ENCODE results near the gene FOXO1.

- TF ChIP-seq CTCF (IDR thresholded peaks at IDR 0.05; ENCODE audit: borderline replicate concordance, extremely low read depth, low read length, poor library complexity, severe bottlenecking) (no peak), EZH2 (IDR thresholded peaks at IDR 0.05; ENCODE audit: borderline replicate concordance, low read depth, low read length, severe bottlenecking) (no peak)
Observed at GRCh38 chr13:40640845-40641458, 25.5 kb downstream of the FOXO1 start.

Data from DND-41 (cell line).